Dendritic cell treated with granulocyte-macrophage colony-stimulating factor and Interleukin-4, amounts not matched to agents 40 ng/mL and 50 ng/mL, for 4 days (primary cell): Measurements from ENCODE around the gene FBN2.

Experiments used
- H3K27ac Mint-ChIP-seq: one replicate; pipeline ENCODE4 v1.8.0; 2022; ENCODE audit warnings: mild to moderate bottlenecking, mixed read lengths
- H3K27me3 Mint-ChIP-seq: one replicate; pipeline ENCODE4 v1.8.0; 2022; ENCODE audit warnings: mild to moderate bottlenecking, mixed read lengths
- H3K36me3 Mint-ChIP-seq: one replicate; pipeline ENCODE4 v1.8.0; 2022; ENCODE audit warnings: low read depth, mixed read lengths
- H3K4me1 Mint-ChIP-seq: one replicate; pipeline ENCODE4 v1.8.0; 2022; ENCODE audit warnings: low read depth, mixed read lengths
- H3K4me3 Mint-ChIP-seq: one replicate; pipeline ENCODE4 v1.8.0; 2022; ENCODE audit warnings: mild to moderate bottlenecking, moderate library complexity, mixed read lengths
- H3K9me3 Mint-ChIP-seq: one replicate; pipeline ENCODE4 v1.8.0; 2022; ENCODE audit warnings: mixed read lengths
- intact Hi-C: fragments of 100-400 bp; cut with micrococcal nuclease; formaldehyde crosslinking; loops from one replicate; pipeline ENCODE4 v1.15.0; 2022

FBN2 gene

GRCh38 chr5:128541385-128541784 lies 3.3 kb upstream of the FBN2 start:
- H3K27ac Mint-ChIP-seq: no peak overlapping the region
- peaks cover 13% of the 10 kb centered on the region for H3K36me3 Mint-ChIP-seq
- no peak overlapping the region for H3K4me3 Mint-ChIP-seq
- peaks cover 22% of the 10 kb centered on the region for H3K9me3 Mint-ChIP-seq
- intact Hi-C loops: no loop called here
- H3K4me1 Mint-ChIP-seq: peaks cover 24% of the 10 kb centered on the region
- H3K27me3 Mint-ChIP-seq: peaks cover 45% of the 10 kb centered on the region

- Mint-ChIP-seq H3K4me3 (peak overlapping the region; percentile 88), H3K36me3 (peaks cover 13% of the 10 kb centered on the region), H3K27ac (no peak overlapping the region), H3K9me3 (peaks cover 8% of the 10 kb centered on the region), H3K4me1 (peaks cover 27% of the 10 kb centered on the region), H3K27me3 (peaks cover 49% of the 10 kb centered on the region)
- intact Hi-C loops: loop anchor here (10.0 kb wide), 1 partner anchor 454 kb away; the partner anchor contains the start of gene SLC12A2
These were observed 989 bp upstream of the FBN2 start for GRCh38 chr5:128539038-128539429.

DNA sequence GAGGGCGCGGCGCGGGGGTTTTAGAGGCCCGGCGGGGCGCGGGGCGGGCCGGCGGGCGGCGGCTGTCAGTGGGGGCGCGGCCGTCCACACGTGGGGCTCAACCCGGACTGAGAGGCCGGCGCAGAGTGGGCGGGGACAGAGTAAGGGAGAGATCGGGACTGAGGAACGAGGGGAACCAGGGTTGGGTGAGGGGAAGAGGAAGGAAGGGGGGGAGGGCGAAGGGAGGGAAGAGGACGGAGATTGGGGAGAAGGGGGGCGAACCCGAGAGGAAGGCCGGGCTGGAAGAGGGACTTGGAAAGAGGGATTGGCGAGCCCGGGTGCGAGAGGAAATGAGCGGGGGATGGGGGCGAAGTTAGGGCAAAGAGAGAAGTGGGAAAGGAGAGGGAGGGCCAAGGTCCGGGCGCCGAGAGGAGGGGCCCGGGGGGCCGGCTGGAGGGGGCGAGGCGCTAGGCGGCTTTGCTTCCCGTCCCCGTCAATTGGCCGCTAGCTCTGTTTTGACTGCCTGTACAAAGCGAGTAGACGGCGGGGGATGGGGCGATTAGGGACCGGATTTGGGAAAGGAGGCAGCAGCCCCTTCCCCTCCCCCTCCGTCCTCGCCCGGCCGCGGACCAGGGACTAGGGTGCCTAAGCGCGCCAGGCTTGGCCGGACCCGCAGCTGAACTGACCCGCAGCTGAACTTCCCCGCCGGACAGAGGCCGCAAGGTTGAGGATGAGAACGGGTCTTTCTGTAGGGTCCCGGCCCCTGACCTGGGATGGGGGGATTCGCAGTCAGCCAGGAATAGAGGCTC lies 399 bp upstream of the FBN2 start:
- peaks cover 45% of the 10 kb centered on the region for H3K27me3 Mint-ChIP-seq
- peak overlapping the region; percentile 68 for H3K27ac Mint-ChIP-seq

DNA sequence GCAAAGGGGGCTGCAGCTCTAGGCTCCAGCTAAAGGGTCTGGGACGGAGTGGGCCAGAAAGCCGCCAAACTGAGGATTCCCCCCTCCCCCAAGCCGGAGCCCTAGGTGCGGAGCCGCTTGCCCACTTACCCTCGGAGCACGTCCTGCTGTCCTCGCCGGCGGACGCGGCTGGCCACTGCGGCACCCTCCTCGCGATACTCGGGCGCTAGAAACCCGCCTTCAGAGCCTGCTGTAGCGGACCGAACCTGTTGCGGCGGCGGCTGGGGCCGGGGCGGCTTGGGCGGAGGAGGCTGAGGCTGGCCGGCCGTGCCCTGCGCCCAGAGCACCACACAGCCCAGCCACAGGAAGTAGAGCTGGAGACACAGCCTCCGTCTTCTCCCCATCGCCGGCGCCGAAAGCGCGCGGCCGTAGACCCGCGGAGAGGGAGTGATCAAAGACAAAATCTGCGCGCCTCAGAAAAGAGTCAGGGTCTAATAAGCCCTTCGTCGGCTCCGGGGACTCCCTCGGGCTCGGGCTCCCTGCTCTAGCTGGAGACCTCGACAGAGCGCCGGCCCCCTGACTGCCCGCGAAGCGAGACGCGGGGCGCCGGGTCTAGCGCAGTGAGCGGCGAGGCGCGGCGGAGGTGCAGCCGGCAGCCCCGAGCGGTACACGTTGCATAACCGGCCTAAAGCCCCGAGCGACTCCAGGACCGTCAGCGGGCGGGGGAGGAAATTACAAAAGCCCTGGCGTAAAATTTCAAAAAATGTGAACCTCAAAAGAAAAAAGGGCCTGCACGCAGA lies 635 bp downstream of the FBN2 start:
- Mint-ChIP-seq H3K4me1 (peaks cover 27% of the 10 kb centered on the region), H3K9me3 (no peaks in the 10 kb centered on the region), H3K4me3 (peak overlapping the region; percentile 88), H3K36me3 (peaks cover 13% of the 10 kb centered on the region), H3K27ac (peak overlapping the region; percentile 68), H3K27me3 (peaks cover 43% of the 10 kb centered on the region)
- intact Hi-C loops: loop anchor here (10.0 kb wide), 1 partner anchor 453 kb away; the partner anchor contains the start of gene SLC12A2

More for the DNA sequence above, 399 bp upstream of the FBN2 start:
- H3K4me3 Mint-ChIP-seq: peak overlapping the region; percentile 88
- H3K4me1 Mint-ChIP-seq: peaks cover 27% of the 10 kb centered on the region
- H3K36me3 Mint-ChIP-seq: peaks cover 13% of the 10 kb centered on the region
- H3K9me3 Mint-ChIP-seq: peaks cover 2% of the 10 kb centered on the region
- intact Hi-C loops: loop anchor here (10.0 kb wide), 1 partner anchor 454 kb away; the partner anchor contains the start of gene SLC12A2

DNA sequence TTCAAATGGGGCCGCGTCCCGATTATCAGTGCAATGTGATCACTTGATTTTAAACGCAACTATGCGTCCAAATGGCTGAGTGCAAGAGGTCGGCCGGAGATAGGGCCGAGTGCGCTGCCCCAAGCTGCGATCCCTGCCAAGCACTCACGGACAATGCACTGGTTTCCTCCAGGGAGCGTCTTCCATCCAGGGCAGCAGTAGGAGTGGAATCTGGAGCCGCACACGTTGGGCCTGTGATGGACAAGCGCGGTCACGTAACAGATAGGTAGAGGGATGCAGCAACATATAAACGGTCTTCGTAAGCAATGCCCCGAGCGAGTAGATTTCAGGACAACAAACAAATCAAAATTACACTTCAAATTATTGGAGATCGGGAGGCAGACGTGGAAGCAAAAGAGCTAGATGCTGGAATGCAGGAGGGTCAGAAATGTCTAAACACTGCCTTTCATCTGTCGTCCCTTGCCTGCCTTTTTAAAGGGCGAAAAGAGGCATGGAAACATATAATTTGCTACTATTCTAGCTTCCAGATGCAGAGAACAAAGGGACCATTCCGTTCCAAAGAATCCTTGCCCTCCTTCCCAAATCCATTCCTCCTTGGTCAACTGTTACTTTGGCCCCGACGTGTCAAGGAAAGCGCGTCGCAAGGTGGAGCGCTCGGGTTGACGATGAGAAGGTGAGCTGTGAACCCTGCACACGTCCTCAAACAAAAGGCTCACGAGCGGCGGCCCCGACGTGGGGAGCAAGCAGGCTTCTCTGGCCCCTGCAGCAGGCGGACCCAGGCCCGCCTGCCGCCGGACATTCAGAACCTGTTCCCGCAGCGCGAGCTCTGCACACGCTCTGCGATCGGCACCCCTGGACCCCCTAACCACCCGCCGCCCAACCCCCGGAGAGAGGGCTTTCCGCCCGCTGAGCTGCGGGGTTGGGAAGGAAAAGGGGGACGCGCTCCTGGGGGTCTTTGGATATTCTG lies 1.5 kb downstream of the FBN2 start:
- H3K9me3 Mint-ChIP-seq: no peaks in the 10 kb centered on the region
- peaks cover 43% of the 10 kb centered on the region for H3K27me3 Mint-ChIP-seq
- H3K4me3 Mint-ChIP-seq: peak overlapping the region; percentile 88
- H3K36me3 Mint-ChIP-seq: peaks cover 13% of the 10 kb centered on the region
- intact Hi-C loops: loop anchor here (10.0 kb wide), 1 partner anchor 452 kb away; the partner anchor contains the start of gene SLC12A2
- no peak overlapping the region for H3K27ac Mint-ChIP-seq
- peaks cover 27% of the 10 kb centered on the region for H3K4me1 Mint-ChIP-seq

- peaks cover 13% of the 10 kb centered on the region for H3K36me3 Mint-ChIP-seq
- peaks cover 35% of the 10 kb centered on the region for H3K27me3 Mint-ChIP-seq
- H3K27ac Mint-ChIP-seq: no peak overlapping the region
- peaks cover 27% of the 10 kb centered on the region for H3K4me1 Mint-ChIP-seq
- H3K9me3 Mint-ChIP-seq: no peaks in the 10 kb centered on the region
- no peak overlapping the region for H3K4me3 Mint-ChIP-seq
- intact Hi-C loops: loop anchor here (10.0 kb wide), 1 partner anchor 450 kb away; the partner anchor contains the start of gene SLC12A2
These were observed 2.8 kb downstream of the FBN2 start for GRCh38 chr5:128535251-128535650.

- Mint-ChIP-seq H3K27me3 (peaks cover 35% of the 10 kb centered on the region), H3K4me1 (peaks cover 28% of the 10 kb centered on the region), H3K27ac (no peak overlapping the region), H3K9me3 (no peaks in the 10 kb centered on the region), H3K36me3 (peaks cover 13% of the 10 kb centered on the region), H3K4me3 (no peak overlapping the region)
- intact Hi-C loops: loop anchor here (10.0 kb wide), 1 partner anchor 450 kb away; the partner anchor contains the start of gene SLC12A2
These were observed 3.3 kb downstream of the FBN2 start for GRCh38 chr5:128534726-128535125.

DNA sequence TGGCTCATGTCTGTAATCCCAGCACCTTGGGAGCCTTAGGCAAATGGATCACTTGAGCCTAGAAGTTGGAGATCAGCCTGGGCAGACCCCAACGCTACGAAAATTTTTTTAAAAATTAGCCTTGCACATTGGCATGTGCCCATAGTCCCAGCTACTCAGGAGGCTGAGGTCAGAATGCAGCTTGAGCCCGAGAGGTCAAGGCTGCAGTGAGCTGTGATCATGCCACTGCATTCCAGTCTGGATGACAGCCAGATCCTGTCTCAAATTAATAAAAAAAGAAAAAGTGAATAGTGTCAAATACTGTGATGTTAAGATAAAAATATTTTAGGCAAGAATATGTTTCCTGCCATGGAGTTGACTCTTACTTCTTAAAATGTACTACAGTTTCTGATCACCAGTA lies 5.3 kb downstream of the FBN2 start:
- peaks cover 31% of the 10 kb centered on the region for H3K4me1 Mint-ChIP-seq
- intact Hi-C loops: loop anchor here (10.0 kb wide), 1 partner anchor 448 kb away; the partner anchor contains the start of gene SLC12A2
- no peak overlapping the region for H3K27ac Mint-ChIP-seq
- H3K4me3 Mint-ChIP-seq: no peak overlapping the region
- peaks cover 20% of the 10 kb centered on the region for H3K27me3 Mint-ChIP-seq
- H3K9me3 Mint-ChIP-seq: no peaks in the 10 kb centered on the region
- H3K36me3 Mint-ChIP-seq: peaks cover 5% of the 10 kb centered on the region

- Mint-ChIP-seq H3K4me1 (peaks cover 26% of the 10 kb centered on the region), H3K36me3 (no peaks in the 10 kb centered on the region), H3K27ac (no peak overlapping the region), H3K9me3 (no peaks in the 10 kb centered on the region), H3K4me3 (no peak overlapping the region), H3K27me3 (peaks cover 13% of the 10 kb centered on the region)
- intact Hi-C loops: loop anchor here (10.0 kb wide), 1 partner anchor 447 kb away; the partner anchor contains the start of gene SLC12A2
These were observed 5.9 kb downstream of the FBN2 start for GRCh38 chr5:128532127-128532526.

GRCh38 chr5:128528637-128529255 lies 9.3 kb downstream of the FBN2 start:
- H3K9me3 Mint-ChIP-seq: no peaks in the 10 kb centered on the region
- H3K36me3 Mint-ChIP-seq: no peaks in the 10 kb centered on the region
- H3K4me3 Mint-ChIP-seq: no peak overlapping the region
- H3K4me1 Mint-ChIP-seq: peaks cover 15% of the 10 kb centered on the region
- intact Hi-C loops: no loop called here
- peak overlapping the region; percentile 5 for H3K27ac Mint-ChIP-seq
- no peaks in the 10 kb centered on the region for H3K27me3 Mint-ChIP-seq

- no peaks in the 10 kb centered on the region for H3K36me3 Mint-ChIP-seq
- H3K27ac Mint-ChIP-seq: peak overlapping the region; percentile 5
- no peak overlapping the region for H3K4me3 Mint-ChIP-seq
- no peaks in the 10 kb centered on the region for H3K9me3 Mint-ChIP-seq
- intact Hi-C loops: no loop called here
- H3K27me3 Mint-ChIP-seq: no peaks in the 10 kb centered on the region
- H3K4me1 Mint-ChIP-seq: peaks cover 15% of the 10 kb centered on the region
These were observed 9.9 kb downstream of the FBN2 start for GRCh38 chr5:128528126-128528525.

- intact Hi-C loops: no loop called here
- Mint-ChIP-seq H3K9me3 (no peaks in the 10 kb centered on the region), H3K27me3 (no peaks in the 10 kb centered on the region), H3K27ac (no peak overlapping the region), H3K4me1 (peaks cover 20% of the 10 kb centered on the region), H3K4me3 (no peak overlapping the region), H3K36me3 (no peaks in the 10 kb centered on the region)
These were observed 11.0 kb downstream of the FBN2 start for GRCh38 chr5:128527077-128527476.

GRCh38 chr5:128522336-128522735 lies 15.7 kb downstream of the FBN2 start:
- no peaks in the 10 kb centered on the region for H3K27me3 Mint-ChIP-seq
- no peaks in the 10 kb centered on the region for H3K36me3 Mint-ChIP-seq
- no peak overlapping the region for H3K4me3 Mint-ChIP-seq
- no peaks in the 10 kb centered on the region for H3K9me3 Mint-ChIP-seq
- no peak overlapping the region for H3K27ac Mint-ChIP-seq
- intact Hi-C loops: no loop called here
- peaks cover 5% of the 10 kb centered on the region for H3K4me1 Mint-ChIP-seq
